Parathyroid adenoma (tissue), 2 donors: ENCODE data around the gene CEP112.

Source experiments
- H2AFZ ChIP-seq: fragments of 300-600 bp; sonication (generic); one replicate; pipeline ENCODE4 v1.7.0; 2017; ENCODE audit warnings: antibody characterized with exemption, mild to moderate bottlenecking
- H3K27ac ChIP-seq: fragments of 300-600 bp; sonication (generic); one replicate; pipeline ENCODE4 v1.7.0; 2017
- H3K27me3 ChIP-seq: fragments of 300-600 bp; sonication (generic); one replicate; pipeline ENCODE4 v1.7.0; 2017; ENCODE audit warnings: low read length; ENCODE audit not compliant: control insufficient read depth, insufficient read depth
- H3K36me3 ChIP-seq: fragments of 300-600 bp; sonication (generic); one replicate; pipeline ENCODE4 v1.7.0; 2017; ENCODE audit warnings: low read length; ENCODE audit not compliant: control insufficient read depth, insufficient read depth
- H3K4me1 ChIP-seq: fragments of 300-600 bp; sonication (generic); one replicate; pipeline ENCODE4 v1.7.0; 2017; ENCODE audit warnings: control low read depth
- H3K4me2 ChIP-seq: fragments of 300-600 bp; sonication (generic); one replicate; pipeline ENCODE4 v1.7.0; 2017; ENCODE audit warnings: low read length
- H3K4me3 ChIP-seq: fragments of 300-600 bp; sonication (generic); one replicate; pipeline ENCODE4 v1.7.0; 2017; ENCODE audit warnings: low read depth, low read length
- H3K79me2 ChIP-seq: fragments of 300-600 bp; sonication (generic); one replicate; pipeline ENCODE4 v1.7.0; 2017; ENCODE audit warnings: control low read depth
- H3K9ac ChIP-seq: fragments of 300-600 bp; sonication (generic); one replicate; pipeline ENCODE4 v1.7.0; 2017; ENCODE audit warnings: mild to moderate bottlenecking
- H3K9me3 ChIP-seq: fragments of 300-600 bp; sonication (generic); one replicate; pipeline ENCODE4 v1.7.0; 2017; ENCODE audit warnings: low read length; ENCODE audit not compliant: control insufficient read depth
- CTCF ChIP-seq: fragments of 300-600 bp; sonication (generic); IDR thresholded peaks from one replicate; pipeline ENCODE4 v1.7.0; 2017; ENCODE audit warnings: antibody characterized with exemption, mild to moderate bottlenecking
- donor health status: primary hyperparathyroidism.

Gene CEP112

GRCh38 chr17:65855675-65856074, 336.3 kb downstream of the CEP112 start:
- Histone ChIP-seq H3K4me3 (no peak overlapping the region), H2AFZ (no peak overlapping the region), H3K27ac (no peak overlapping the region), H3K4me1 (no peaks in the 10 kb centered on the region), H3K27me3 (no peaks in the 10 kb centered on the region), H3K9me3 (no peaks in the 10 kb centered on the region), H3K36me3 (no peaks in the 10 kb centered on the region), H3K9ac (no peak overlapping the region), H3K79me2 (no peaks in the 10 kb centered on the region), H3K4me2 (no peak overlapping the region)
- no peak for TF ChIP-seq CTCF

- Histone ChIP-seq H3K4me1 (no peaks in the 10 kb centered on the region), H3K36me3 (no peaks in the 10 kb centered on the region), H3K27me3 (no peaks in the 10 kb centered on the region), H2AFZ (no peak overlapping the region), H3K9ac (no peak overlapping the region), H3K27ac (no peak overlapping the region), H3K4me2 (no peak overlapping the region), H3K79me2 (no peaks in the 10 kb centered on the region), H3K9me3 (no peaks in the 10 kb centered on the region), H3K4me3 (no peak overlapping the region)
- TF ChIP-seq CTCF = no peak
Observed at GRCh38 chr17:65855245-65855644, 336.7 kb downstream of the CEP112 start.

- Histone ChIP-seq H3K4me3 (no peak overlapping the region), H3K9me3 (no peaks in the 10 kb centered on the region), H3K27ac (no peak overlapping the region), H3K36me3 (no peaks in the 10 kb centered on the region), H3K79me2 (no peaks in the 10 kb centered on the region), H3K27me3 (no peaks in the 10 kb centered on the region), H2AFZ (no peak overlapping the region), H3K4me1 (no peaks in the 10 kb centered on the region), H3K4me2 (no peak overlapping the region), H3K9ac (no peak overlapping the region)
- TF ChIP-seq CTCF = no peak
Observed at GRCh38 chr17:65853816-65854215, 338.1 kb downstream of the CEP112 start.

- Histone ChIP-seq H3K4me3 (no peak overlapping the region), H3K9me3 (no peaks in the 10 kb centered on the region), H3K79me2 (no peaks in the 10 kb centered on the region), H3K9ac (no peak overlapping the region), H3K27ac (no peak overlapping the region), H3K4me1 (no peaks in the 10 kb centered on the region), H3K4me2 (no peak overlapping the region), H3K27me3 (no peaks in the 10 kb centered on the region), H2AFZ (no peak overlapping the region), H3K36me3 (no peaks in the 10 kb centered on the region)
- TF ChIP-seq CTCF = no peak
Observed at GRCh38 chr17:65852911-65853310, 339.0 kb downstream of the CEP112 start.

GRCh38 chr17:65851965-65852736, 339.8 kb downstream of the CEP112 start:
- no peak overlapping the region for H3K27ac ChIP-seq
- no peaks in the 10 kb centered on the region for H3K36me3 ChIP-seq
- TF ChIP-seq CTCF = no peak
- no peaks in the 10 kb centered on the region for H3K4me1 ChIP-seq
- H3K9me3 ChIP-seq = no peaks in the 10 kb centered on the region
- H3K27me3 ChIP-seq = no peaks in the 10 kb centered on the region
- no peak overlapping the region for H2AFZ ChIP-seq
- H3K4me2 ChIP-seq = no peak overlapping the region
- no peak overlapping the region for H3K4me3 ChIP-seq
- no peak overlapping the region for H3K9ac ChIP-seq
- no peaks in the 10 kb centered on the region for H3K79me2 ChIP-seq
